Activated T-helper 1 cell treated with anti-CD3 and anti-CD28 coated beads, Interleukin-12 subunit alpha, Interleukin-12 subunit beta, Interleukin-2, Interleukin-4 antibody, amounts not matched to agents 30 ng/mL and 10 ng/mL and 1 ng/mL, durations not matched to agents 14 hours and 24 hours and 36 hours (primary cell): ENCODE results near the gene SMIM10L1. TPM values are rescaled to one million over a fixed set of nuclear protein-coding genes. Genes with fewer than 3 reads are reported as not detected.

ENCODE experiments used
- DNase-seq: peaks from one replicate; pipeline ENCODE4 v3.0.0; 2021; ENCODE audit warnings: low spot score
- H3K27ac Mint-ChIP-seq: one replicate; pipeline ENCODE4 v1.8.0; 2021; ENCODE audit warnings: mild to moderate bottlenecking, mixed read lengths
- H3K27me3 Mint-ChIP-seq: one replicate; pipeline ENCODE4 v1.8.0; 2022; ENCODE audit warnings: mild to moderate bottlenecking, moderate library complexity, mixed read lengths; ENCODE audit not compliant: insufficient read depth
- H3K36me3 Mint-ChIP-seq: one replicate; pipeline ENCODE4 v1.8.0; 2021; ENCODE audit warnings: low read depth, mixed read lengths
- H3K4me1 Mint-ChIP-seq: one replicate; pipeline ENCODE4 v1.8.0; 2021; ENCODE audit warnings: low read depth, mixed read lengths
- H3K4me3 Mint-ChIP-seq: one replicate; pipeline ENCODE4 v1.8.0; 2021; ENCODE audit warnings: mild to moderate bottlenecking, moderate library complexity, mixed read lengths
- H3K9me3 Mint-ChIP-seq: one replicate; pipeline ENCODE4 v1.8.0; 2021; ENCODE audit warnings: mixed read lengths
- intact Hi-C: fragments of 100-400 bp; cut with micrococcal nuclease; formaldehyde crosslinking; loops from one replicate; pipeline ENCODE4 v1.15.1; 2024
- total RNA-seq: library from RNA; stranded (reverse); gene quantifications from 2 replicates; pipeline ENCODE4 v1.2.3, GENCODE V29; 2022

The SMIM10L1 gene
- total RNA-seq, 1 donor from 2014 or later: 11.3 TPM

DNA sequence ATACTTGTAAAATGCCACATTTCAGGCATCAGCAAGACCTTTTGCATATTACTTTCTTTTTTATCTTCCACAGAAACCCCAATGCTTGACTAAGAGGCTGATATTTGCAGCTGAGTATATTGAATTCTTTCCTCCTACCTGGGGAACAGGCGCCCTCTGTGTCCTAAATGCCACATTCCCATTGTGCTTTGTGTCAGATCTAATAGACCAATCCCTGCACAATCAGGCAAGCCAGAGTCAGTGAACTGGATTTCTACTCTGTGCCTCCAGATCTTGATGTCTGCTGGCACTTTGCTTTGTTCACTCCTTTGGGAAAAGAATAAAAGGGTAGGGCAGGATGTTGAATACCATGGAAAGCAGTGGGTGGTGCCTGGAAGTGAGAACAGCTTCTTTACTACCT lies 38.1 kb downstream of the SMIM10L1 start:
- no peak for DNase-seq
- H3K4me3 Mint-ChIP-seq: no peak overlapping the region
- intact Hi-C loops: no loop called here
- H3K4me1 Mint-ChIP-seq: no peaks in the 10 kb centered on the region
- H3K36me3 Mint-ChIP-seq: no peaks in the 10 kb centered on the region
- peaks cover 2% of the 10 kb centered on the region for H3K27me3 Mint-ChIP-seq
- H3K27ac Mint-ChIP-seq: no peak overlapping the region
- no peaks in the 10 kb centered on the region for H3K9me3 Mint-ChIP-seq

Other genes starting within 250 kb of the SMIM10L1 start
- gene PRH2, start 242.0 kb upstream of the SMIM10L1 start, total RNA-seq: not detected in 2 replicates
- 2.8 and 2.9 TPM in 2 replicates for gene TAS2R14, start 231.9 kb upstream of the SMIM10L1 start, total RNA-seq
- gene TAS2R50, start 184.3 kb upstream of the SMIM10L1 start, total RNA-seq: 0.91 and 1.7 TPM in 2 replicates
- 2.1 TPM in 2 replicates for gene TAS2R20, start 172.9 kb upstream of the SMIM10L1 start, total RNA-seq
- 3.6 and 4.3 TPM in 2 replicates for gene TAS2R19, start 148.6 kb upstream of the SMIM10L1 start, total RNA-seq
- gene TAS2R31, start 139.8 kb upstream of the SMIM10L1 start, total RNA-seq: 4.1 and 4.5 TPM in 2 replicates
- 1.9 and 2.0 TPM in 2 replicates for gene TAS2R46, start 108.9 kb upstream of the SMIM10L1 start, total RNA-seq
- gene TAS2R43, start 78.9 kb upstream of the SMIM10L1 start, total RNA-seq: 0.76 and 2.0 TPM in 2 replicates
- 3.8 and 4.5 TPM in 2 replicates for gene TAS2R30, start 36.5 kb upstream of the SMIM10L1 start, total RNA-seq
- not detected in 2 replicates for gene TAS2R42, start 15.7 kb downstream of the SMIM10L1 start, total RNA-seq
- gene PRB3, start 98.5 kb downstream of the SMIM10L1 start, total RNA-seq: not detected in 2 replicates
- not detected in 2 replicates for gene PRB4, start 139.2 kb downstream of the SMIM10L1 start, total RNA-seq
- gene PRB2, start 224.4 kb downstream of the SMIM10L1 start, total RNA-seq: not detected in 2 replicates